Panc1 (cell line): ENCODE data around the gene SDHAF4. TPM values are rescaled to one million over a fixed set of nuclear protein-coding genes. Genes with fewer than 3 reads are reported as not detected.

Experiments
- ATAC-seq: fragments of 200-7000 bp; cut with Tn5 transposase; 2 replicates; pipeline ENCODE4 v1.9.1; 2020; ENCODE audit warnings: mild to moderate bottlenecking, moderate library complexity
- BruUV-seq: library from RNA; stranded (reverse); fragments of 400-500 nt; replicated peaks from 2 replicates; lab custom pipeline; 2021; lab: Mats Ljungman, UMichigan
- CTCF ChIA-PET: fragments of 300-600 bp; sonication (Branson Sonifier 250); formaldehyde crosslinking; loops from one replicate; lab custom pipeline; 2022; ENCODE audit warnings: antibody characterized with exemption; lab: Charles Lee
- POLR2A ChIA-PET: fragments of 300-600 bp; sonication (Branson Sonifier 250); formaldehyde crosslinking; loops from one replicate; lab custom pipeline; 2022; ENCODE audit warnings: antibody characterized with exemption; lab: Charles Lee
- DNase-seq: peaks from one replicate; pipeline ENCODE4 v3.0.0-alpha.2; 2010; ENCODE audit warnings: low read depth, low spot score
- H3K27ac ChIP-seq: 2 replicates; pipeline ENCODE4 v1.5.1; 2011; ENCODE audit warnings: mild to moderate bottlenecking, low read length, inconsistent platforms
- H3K27me3 ChIP-seq: fragments of 200-500 bp; sonication (Bioruptor generic); 2 replicates; pipeline ENCODE4 v1.6.0; 2014; ENCODE audit warnings: low read length, inconsistent platforms; ENCODE audit not compliant: control insufficient read depth, insufficient read depth
- H3K36me3 ChIP-seq: fragments of 200-500 bp; sonication (Bioruptor generic); 2 replicates; pipeline ENCODE4 v1.5.1; 2014; ENCODE audit warnings: inconsistent platforms, mild to moderate bottlenecking, low read length, moderate library complexity; ENCODE audit not compliant: control insufficient read depth, insufficient read depth
- H3K4me1 ChIP-seq: 2 replicates; pipeline ENCODE4 v1.5.1; 2011; ENCODE audit warnings: inconsistent platforms, mild to moderate bottlenecking, low read length, moderate library complexity; ENCODE audit not compliant: control insufficient read depth, insufficient read depth
- H3K4me3 ChIP-seq, 2 experiments: 2 replicates each; pipeline ENCODE4 v1.5.1; 2011 to 2012; ENCODE audit warnings: low read depth in 2 of 2, low read length in 2 of 2, mild to moderate bottlenecking in 2 of 2, inconsistent platforms in 1 of 2, moderate library complexity in 1 of 2
- H3K9me3 ChIP-seq: fragments of 200-500 bp; sonication (Bioruptor generic); 2 replicates; pipeline ENCODE4 v1.5.1; 2014; ENCODE audit warnings: low read depth, mild to moderate bottlenecking, inconsistent platforms, low read length, moderate library complexity; ENCODE audit not compliant: control insufficient read depth, insufficient read depth
- CTCF ChIP-seq: fragments of 450-650 bp; IDR thresholded peaks from 2 replicates; pipeline ENCODE4 v1.5.1; 2017; ENCODE audit warnings: mild to moderate bottlenecking
- POLR2AphosphoS5 ChIP-seq: IDR thresholded peaks from 2 replicates; pipeline ENCODE4 v1.6.1; 2012; ENCODE audit warnings: mild to moderate bottlenecking, low read depth, low read length, moderate library complexity
- REST ChIP-seq, 2 experiments: IDR thresholded peaks; 2 replicates each; pipeline ENCODE4 v1.6.1; 2011 to 2012; ENCODE audit warnings: low read depth in 2 of 2, control low read depth in 1 of 2, low read length in 1 of 2, mild to moderate bottlenecking in 1 of 2, moderate library complexity in 1 of 2; ENCODE audit not compliant: insufficient read depth in 1 of 2
- SIN3A ChIP-seq: IDR thresholded peaks from 2 replicates; pipeline ENCODE4 v1.6.1; 2012; ENCODE audit warnings: low read depth, mild to moderate bottlenecking, low read length, moderate library complexity, borderline replicate concordance; ENCODE audit not compliant: insufficient read depth
- TCF7L2 ChIP-seq: IDR thresholded peaks from 2 replicates; pipeline ENCODE4 v1.6.1; 2011; ENCODE audit warnings: mild to moderate bottlenecking, low read depth, low read length, inconsistent platforms
- in situ Hi-C: cut with HindIII; loops from 2 replicates; pipeline ENCODE4 v1.10.0; 2016; ENCODE audit warnings: low sequenced_read_pairs, low pct_unique_long_range_greater_than_20kb
- intact Hi-C: fragments of 100-400 bp; cut with micrococcal nuclease; formaldehyde crosslinking; loops from one replicate; pipeline ENCODE4 v1.10.0; 2022; ENCODE audit not compliant: unreplicated experiment
- total RNA-seq: library from RNA; stranded (reverse); gene quantifications from one replicate; pipeline ENCODE4 v1.2.1, GENCODE V29; 2021; ENCODE audit not compliant: unreplicated experiment

Gene SDHAF4
- total RNA-seq, 1 experiment from 2014 or later = 14.4 TPM

GRCh38 chr6:70537266-70537665 is 29.5 kb upstream of the SDHAF4 start:
- ATAC-seq (no peak), DNase-seq (no peak)
- BruUV-seq = no TSS peak
- H3K36me3 ChIP-seq = no peaks in the 10 kb centered on the region
- no peak overlapping the region for H3K27ac ChIP-seq
- TF ChIP-seq POLR2AphosphoS5 (no peak), SIN3A (no peak), REST (IDR thresholded peaks at IDR 0.05; ENCODE audit: insufficient read depth in 1 of 2, low read depth in 2 of 2, low read length in 1 of 2) (no peak), TCF7L2 (no peak), CTCF (no peak)
- no peaks in the 10 kb centered on the region for H3K9me3 ChIP-seq
- H3K4me3 ChIP-seq = no peak overlapping the region
- H3K27me3 ChIP-seq = no peaks in the 10 kb centered on the region
- H3K4me1 ChIP-seq = no peaks in the 10 kb centered on the region
- in situ Hi-C loops = no loop called here
- CTCF ChIA-PET = no interaction called here
- POLR2A ChIA-PET = no interaction called here
- intact Hi-C loops = no loop called here

GRCh38 chr6:70538376-70538775 is 28.4 kb upstream of the SDHAF4 start:
- in situ Hi-C loops = no loop called here
- POLR2A ChIA-PET = no interaction called here

More at GRCh38 chr6:70538376-70538775, 28.4 kb upstream of the SDHAF4 start:
- ATAC-seq (no peak), DNase-seq (no peak)
- no peak overlapping the region for H3K27ac ChIP-seq
- BruUV-seq = no TSS peak
- H3K4me3 ChIP-seq = no peak overlapping the region
- H3K27me3 ChIP-seq = no peaks in the 10 kb centered on the region
- CTCF ChIA-PET = no interaction called here
- no peaks in the 10 kb centered on the region for H3K4me1 ChIP-seq
- H3K36me3 ChIP-seq = no peaks in the 10 kb centered on the region
- TF ChIP-seq SIN3A (no peak), POLR2AphosphoS5 (no peak), CTCF (no peak), REST (IDR thresholded peaks at IDR 0.05; ENCODE audit: insufficient read depth in 1 of 2, low read depth in 2 of 2, low read length in 1 of 2) (no peak), TCF7L2 (no peak)
- intact Hi-C loops = no loop called here
- H3K9me3 ChIP-seq = no peaks in the 10 kb centered on the region
